GM19438 (cell line): Measurements from ENCODE around the gene RTL5.
A peak's percentile ranks its signal among the peaks of the same experiment; 100 is the strongest.

ENCODE experiments used
- ATAC-seq: cut with Tn5 transposase; IDR thresholded peaks from one replicate; pipeline ENCODE4 v1.9.1; 2021; ENCODE audit warnings: low read depth; ENCODE audit not compliant: unreplicated experiment

Gene RTL5

GRCh38 chrX:72130156-72130761, 1.5 kb downstream of the RTL5 start:
- no peak for ATAC-seq

GRCh38 chrX:72129661-72130060, 2.1 kb downstream of the RTL5 start:
- no peak for ATAC-seq

- ATAC-seq: no peak
Observed at GRCh38 chrX:72128881-72129280, 2.8 kb downstream of the RTL5 start.

- ATAC-seq: no peak
Observed at GRCh38 chrX:72128183-72128834, 3.4 kb downstream of the RTL5 start.

- ATAC-seq: no peak
Observed at GRCh38 chrX:72127332-72127731, 4.4 kb downstream of the RTL5 start.

- ATAC-seq: peak; percentile 69
Observed at GRCh38 chrX:72126539-72127140, 5.1 kb downstream of the RTL5 start.

- no peak for ATAC-seq
Observed at GRCh38 chrX:72126048-72126415, 5.7 kb downstream of the RTL5 start.

GRCh38 chrX:72125331-72126047, 6.2 kb downstream of the RTL5 start:
- ATAC-seq: no peak

- ATAC-seq: no peak
Observed at GRCh38 chrX:72124540-72125201, 7.0 kb downstream of the RTL5 start.

- ATAC-seq: no peak
Observed at GRCh38 chrX:72123471-72124185, 8.1 kb downstream of the RTL5 start.

- ATAC-seq: no peak
Observed at GRCh38 chrX:72122621-72123337, 8.9 kb downstream of the RTL5 start.

GRCh38 chrX:72121383-72121782, 10.3 kb downstream of the RTL5 start:
- no peak for ATAC-seq

GRCh38 chrX:72120837-72121236, 10.9 kb downstream of the RTL5 start:
- ATAC-seq: no peak

GRCh38 chrX:72117636-72118210, 14.0 kb downstream of the RTL5 start:
- ATAC-seq: no peak

- ATAC-seq: no peak
Observed at GRCh38 chrX:72115380-72115779, 16.3 kb downstream of the RTL5 start.

- ATAC-seq: no peak
Observed at GRCh38 chrX:72114807-72115206, 16.9 kb downstream of the RTL5 start.

- ATAC-seq: no peak
Observed at GRCh38 chrX:72114306-72114705, 17.4 kb downstream of the RTL5 start.

- ATAC-seq: no peak
Observed at GRCh38 chrX:72113461-72113860, 18.3 kb downstream of the RTL5 start.

- ATAC-seq: no peak
Observed at GRCh38 chrX:72110876-72111708, 20.6 kb downstream of the RTL5 start.
